GM12892 (cell line): ENCODE results near the gene ACSL5. TPM values are rescaled to one million over a fixed set of nuclear protein-coding genes. Genes with fewer than 3 reads are reported as not detected.

Experiments
- DNase-seq: peaks from one replicate; pipeline ENCODE4 v3.0.0; 2011; ENCODE audit not compliant: insufficient read length
- FAIRE-seq: peaks from 2 replicates; lab custom pipeline; 2011; peaks lifted over from hg19 to GRCh38; lab: Jason Lieb, UNC
- POLR2A ChIP-seq: IDR thresholded peaks from 2 replicates; pipeline ENCODE4 v1.6.1; 2011; ENCODE audit warnings: low read depth, low read length, control low read depth
- POLR2AphosphoS5 ChIP-seq: IDR thresholded peaks from 2 replicates; pipeline ENCODE4 v1.6.1; 2011; ENCODE audit warnings: low read depth, low read length, control low read depth
- TAF1 ChIP-seq: IDR thresholded peaks from 2 replicates; pipeline ENCODE4 v1.6.1; 2011; ENCODE audit warnings: low read depth, mild to moderate bottlenecking, control low read depth, low read length, borderline replicate concordance
- polyA plus RNA-seq: library from polyadenylated mRNA; unstranded; fragments of >200 nt; gene quantifications from one replicate; pipeline ENCODE4 v1.2.1, GENCODE V29; 2012; ENCODE audit warnings: missing spikeins, inconsistent platforms; ENCODE audit not compliant: missing spikeins

ACSL5 gene
- 37.9 TPM for polyA plus RNA-seq

GRCh38 chr10:112373912-112374338, at the start of gene ACSL5:
TSS of gene ACSL5 (plus strand) at chr10:112374116. CDS start at chr10:112394947, 20,831 bp downstream.
- FAIRE-seq (no peak), DNase-seq (no peak)
- TF ChIP-seq POLR2A, result no peak
- no peak for TF ChIP-seq POLR2AphosphoS5
- TF ChIP-seq TAF1, result no peak

- TF ChIP-seq TAF1, result no peak
- TF ChIP-seq POLR2AphosphoS5, result no peak
- no peak for TF ChIP-seq POLR2A
- no peak for DNase-seq
- FAIRE-seq, result no peak
These were observed 46.2 kb upstream of the ACSL5 start for GRCh38 chr10:112327678-112328077.

- TF ChIP-seq POLR2AphosphoS5 (no peak), POLR2A (no peak), TAF1 (no peak)
- FAIRE-seq (no peak), DNase-seq (no peak)
These were observed 43.8 kb upstream of the ACSL5 start for GRCh38 chr10:112330162-112330561.

GRCh38 chr10:112330607-112331160, 43.2 kb upstream of the ACSL5 start:
- FAIRE-seq, result no peak
- DNase-seq, result no peak
- no peak for TF ChIP-seq POLR2AphosphoS5
- no peak for TF ChIP-seq POLR2A
- TF ChIP-seq TAF1, result no peak

GRCh38 chr10:112332022-112332421, 41.9 kb upstream of the ACSL5 start:
- no peak for DNase-seq
- FAIRE-seq, result no peak
- TF ChIP-seq POLR2A (no peak), TAF1 (no peak), POLR2AphosphoS5 (no peak)

GRCh38 chr10:112332509-112333228, 41.2 kb upstream of the ACSL5 start:
- DNase-seq (no peak), FAIRE-seq (no peak)
- TF ChIP-seq TAF1 (no peak), POLR2A (no peak), POLR2AphosphoS5 (no peak)

- DNase-seq, result no peak
- TF ChIP-seq TAF1 (no peak), POLR2AphosphoS5 (no peak), POLR2A (no peak)
- FAIRE-seq, result no peak
These were observed 40.5 kb upstream of the ACSL5 start for GRCh38 chr10:112333452-112333851.

GRCh38 chr10:112335111-112335867, 38.6 kb upstream of the ACSL5 start:
- TF ChIP-seq POLR2AphosphoS5 (no peak), TAF1 (no peak), POLR2A (no peak)
- no peak for DNase-seq
- no peak for FAIRE-seq

- no peak for DNase-seq
- no peak for FAIRE-seq
- no peak for TF ChIP-seq POLR2AphosphoS5
- TF ChIP-seq POLR2A, result no peak
- no peak for TF ChIP-seq TAF1
These were observed 38.0 kb upstream of the ACSL5 start for GRCh38 chr10:112335868-112336265.

GRCh38 chr10:112336556-112337201, 37.2 kb upstream of the ACSL5 start:
- DNase-seq, result no peak
- TF ChIP-seq POLR2AphosphoS5 (no peak), TAF1 (no peak), POLR2A (no peak)
- FAIRE-seq, result no peak

GRCh38 chr10:112338957-112339356, 35.0 kb upstream of the ACSL5 start:
- TF ChIP-seq POLR2AphosphoS5, result no peak
- TF ChIP-seq TAF1, result no peak
- TF ChIP-seq POLR2A, result no peak
- FAIRE-seq (no peak), DNase-seq (no peak)
